A549 (cell line): ENCODE measurements around the gene RMC1. TPM values are rescaled to one million over a fixed set of nuclear protein-coding genes. Genes with fewer than 3 reads are reported as not detected.
A peak's percentile ranks its signal among the peaks of the same experiment; 100 is the strongest.

Source experiments
- ATAC-seq, 2 experiments: fragments of 200-7000 bp in 1 of 2; fragments of >200 bp in 1 of 2; cut with Nextera tagmentation in 1 of 2; cut with Tn5 transposase in 1 of 2; 3 replicates each; pipeline versions ENCODE4 v1.8.0 to v1.9.1; 2018 to 2020; ENCODE audit warnings: mild to moderate bottlenecking in 1 of 2, moderate library complexity in 1 of 2
- CTCF ChIA-PET: fragments of 300-600 bp; sonication (Branson Sonifier 250); formaldehyde crosslinking; extraction: SDS; loops from one replicate; lab custom pipeline; 2021; ENCODE audit warnings: antibody characterized with exemption, inconsistent platforms; lab: Yijun Ruan, JAX
- POLR2A ChIA-PET: fragments of 350-600 bp; formaldehyde crosslinking; extraction: SDS; loops from one replicate; lab custom pipeline; 2021; ENCODE audit warnings: antibody characterized with exemption, inconsistent platforms; lab: Yijun Ruan, JAX
- DNase-seq, 2 experiments: peaks; one replicate each; pipeline versions ENCODE4 v3.0.0 to v3.0.0-alpha.2; 2011 to 2016; ENCODE audit warnings: low read depth in 1 of 2, low spot score in 1 of 2
- FAIRE-seq: peaks from 2 replicates; lab custom pipeline; 2011; peaks lifted over from hg19 to GRCh38; lab: Jason Lieb, UNC
- H3K27ac ChIP-seq, 2 experiments: fragments of >200 bp; sonication (Bioruptor Twin); formaldehyde crosslinking; 3 replicates each; pipeline ENCODE4 v1.5.1; 2016 to 2017
- H3K4me1 ChIP-seq: fragments of >200 bp; sonication (Bioruptor Twin); formaldehyde crosslinking; 3 replicates; pipeline ENCODE4 v1.6.1; 2016
- H3K4me2 ChIP-seq: fragments of >200 bp; sonication (Bioruptor Twin); formaldehyde crosslinking; 3 replicates; pipeline ENCODE4 v1.6.1; 2016
- H3K4me3 ChIP-seq: fragments of >200 bp; sonication (Bioruptor Twin); formaldehyde crosslinking; 3 replicates; pipeline ENCODE4 v1.5.1; 2016
- H3K9me3 ChIP-seq: fragments of >200 bp; sonication (Bioruptor Twin); formaldehyde crosslinking; 3 replicates; pipeline ENCODE4 v1.6.1; 2016
- BHLHE40 ChIP-seq: IDR thresholded peaks from 2 replicates; pipeline ENCODE4 v1.6.1; 2012; ENCODE audit warnings: low read depth, low read length, inconsistent platforms
- CBX8 ChIP-seq: fragments of 200-600 bp; sonication (generic); IDR thresholded peaks from 2 replicates; pipeline ENCODE4 v1.6.1; 2016
- CEBPB ChIP-seq, 2 experiments: fragments of >200 bp in 1 of 2; sonication (Bioruptor Twin) in 1 of 2; formaldehyde crosslinking in 1 of 2; IDR thresholded peaks; 2 replicates each; pipeline ENCODE4 v1.6.1; 2012 to 2016
- CHD4 ChIP-seq: fragments of 200-600 bp; sonication (generic); IDR thresholded peaks from 2 replicates; pipeline ENCODE4 v1.6.1; 2016; ENCODE audit warnings: antibody characterized with exemption, mild to moderate bottlenecking, borderline replicate concordance
- EHF ChIP-seq: fragments of 250-450 bp; sonication (Bioruptor Pico); IDR thresholded peaks from 2 replicates; pipeline ENCODE4 v1.5.0; 2020; ENCODE audit warnings: mild to moderate bottlenecking
- EHMT2 ChIP-seq: fragments of 200-600 bp; sonication (generic); IDR thresholded peaks from 2 replicates; pipeline ENCODE4 v1.6.1; 2016; ENCODE audit warnings: antibody characterized with exemption, low read depth, mild to moderate bottlenecking, moderate library complexity
- EP300 ChIP-seq, 2 experiments: fragments of >200 bp; sonication (Bioruptor Twin); formaldehyde crosslinking; IDR thresholded peaks; 2 replicates in 1 of 2; 3 replicates in 1 of 2; pipeline ENCODE4 v1.6.1; 2016 to 2017
- HDAC2 ChIP-seq: fragments of 200-600 bp; sonication (generic); IDR thresholded peaks from 2 replicates; pipeline ENCODE4 v1.6.1; 2016
- HOXA7 ChIP-seq: fragments of 250-450 bp; sonication (Bioruptor Pico); IDR thresholded peaks from 2 replicates; pipeline ENCODE4 v1.5.0; 2020; ENCODE audit warnings: mild to moderate bottlenecking, moderate library complexity
- HOXB13 ChIP-seq: fragments of 250-450 bp; sonication (Bioruptor Pico); IDR thresholded peaks from 2 replicates; pipeline ENCODE4 v1.5.0; 2020; ENCODE audit warnings: low read depth, mild to moderate bottlenecking, moderate library complexity
- JUN ChIP-seq, 2 experiments: fragments of >200 bp; sonication (Bioruptor Twin); formaldehyde crosslinking; IDR thresholded peaks; 2 replicates in 1 of 2; 3 replicates in 1 of 2; pipeline ENCODE4 v1.6.1; 2016 to 2017
- KDM1A ChIP-seq: fragments of 200-600 bp; sonication (generic); IDR thresholded peaks from 2 replicates; pipeline ENCODE4 v1.6.1; 2016; ENCODE audit warnings: low read depth, mild to moderate bottlenecking
- MYC ChIP-seq: IDR thresholded peaks from 2 replicates; pipeline ENCODE4 v1.6.1; 2012; ENCODE audit warnings: mild to moderate bottlenecking, inconsistent platforms, low read length, improper control_type of control experiment, borderline replicate concordance
- PHF8 ChIP-seq: fragments of 200-600 bp; sonication (generic); IDR thresholded peaks from 2 replicates; pipeline ENCODE4 v1.6.1; 2016; ENCODE audit warnings: low read depth, mild to moderate bottlenecking, antibody characterized with exemption, moderate library complexity, borderline replicate concordance
- RCOR1 ChIP-seq: fragments of 150-350 bp; IDR thresholded peaks from 2 replicates; pipeline ENCODE4 v1.6.1; 2014; ENCODE audit warnings: antibody characterized with exemption, low read length, low read depth
- RNF2 ChIP-seq: fragments of 200-600 bp; sonication (generic); IDR thresholded peaks from 2 replicates; pipeline ENCODE4 v1.6.1; 2016; ENCODE audit warnings: low read depth, mild to moderate bottlenecking, antibody characterized with exemption, moderate library complexity, borderline replicate concordance
- TFCP2L1 ChIP-seq: fragments of 250-450 bp; sonication (Bioruptor Pico); IDR thresholded peaks from 2 replicates; pipeline ENCODE4 v1.5.0; 2021; ENCODE audit warnings: mild to moderate bottlenecking
- ZC3H11A ChIP-seq: fragments of 450-650 bp; IDR thresholded peaks from 2 replicates; pipeline ENCODE4 v1.6.1; 2014; ENCODE audit warnings: antibody characterized with exemption, mild to moderate bottlenecking
- WGBS: methylation state at CpG from one replicate; pipeline ENCODE4 v1.1.6; 2017; ENCODE audit errors: missing lambda C conversion rate; 5-methylcytosine and 5-hydroxymethylcytosine counted together
- polyA plus RNA-seq, 4 experiments: library from polyadenylated mRNA; depleted of rRNA in 3 of 4; stranded (reverse); fragments of >200 nt; fragmentation: RNase III in 1 of 4; extraction: RNeasy Plus Mini Kit Qiagen cat#74134 plus additional on column Dnase treatment in 1 of 4; gene quantifications; 2 replicates in 3 of 4; 3 replicates in 1 of 4; pipeline ENCODE4 v1.2.3, GENCODE V29; 2011 to 2017
- TF ChIP-seq, protein P1 (sequence below): fragments of >200 bp; sonication (Bioruptor Twin); formaldehyde crosslinking; IDR thresholded peaks from 3 replicates; pipeline ENCODE4 v1.5.1; 2016
- TF ChIP-seq, protein P2 (sequence below): fragments of 200-600 bp; sonication (generic); IDR thresholded peaks from 2 replicates; pipeline ENCODE4 v1.6.1; 2016; ENCODE audit warnings: antibody characterized with exemption, mild to moderate bottlenecking, moderate library complexity
- TF ChIP-seq, protein P3 (sequence below): IDR thresholded peaks from 2 replicates; pipeline ENCODE4 v1.6.1; 2012
- TF ChIP-seq, protein P4 (sequence below): fragments of 250-450 bp; sonication (Bioruptor Pico); IDR thresholded peaks from 2 replicates; pipeline ENCODE4 v1.5.0; 2020; ENCODE audit warnings: low read depth, mild to moderate bottlenecking, moderate library complexity
- TF ChIP-seq, protein P5 (sequence below): fragments of 250-450 bp; sonication (Bioruptor Pico); IDR thresholded peaks from 2 replicates; pipeline ENCODE4 v1.5.0; 2021; ENCODE audit warnings: mild to moderate bottlenecking, moderate library complexity, borderline replicate concordance

RMC1 gene
- polyA plus RNA-seq, 2 of the 4 experiments (the other 2 are of a cell fraction): 15.7 to 17.5 TPM

DNA sequence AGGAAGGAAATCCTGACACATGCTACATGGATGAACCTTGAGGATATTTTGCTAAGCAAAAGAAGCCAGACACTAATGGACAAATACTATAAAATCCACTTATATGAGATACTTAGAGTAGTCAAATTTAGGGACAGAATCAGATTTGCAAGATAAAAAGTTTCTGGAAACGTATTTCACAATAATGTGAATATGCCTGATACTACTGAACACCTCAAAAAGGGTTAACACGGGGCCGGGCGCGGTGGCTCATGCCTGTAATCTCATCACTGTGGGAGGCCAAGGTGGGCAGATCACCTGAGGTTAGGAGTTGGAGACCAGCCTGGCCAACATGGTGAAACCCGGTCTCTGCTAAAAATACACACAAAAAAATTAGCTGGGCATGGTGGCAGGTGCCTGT, 1.7 kb upstream of the RMC1 start:
- DNase-seq (no peak), ATAC-seq (no peak)
- Histone ChIP-seq H3K9me3 (no peaks in the 10 kb centered on the region), H3K4me3 (no peak overlapping the region)
- WGBS: 90% methylated on average over 6 of the region's 6 CpGs
- TF ChIP-seq CHD4: no peak
- no peak for TF ChIP-seq BHLHE40
- TF ChIP-seq CBX8: no peak
- no peak for TF ChIP-seq MYC
- no peak for TF ChIP-seq ZC3H11A
- TF ChIP-seq EHMT2: no peak
- TF ChIP-seq RNF2: no peak
- TF ChIP-seq, protein P1, sequence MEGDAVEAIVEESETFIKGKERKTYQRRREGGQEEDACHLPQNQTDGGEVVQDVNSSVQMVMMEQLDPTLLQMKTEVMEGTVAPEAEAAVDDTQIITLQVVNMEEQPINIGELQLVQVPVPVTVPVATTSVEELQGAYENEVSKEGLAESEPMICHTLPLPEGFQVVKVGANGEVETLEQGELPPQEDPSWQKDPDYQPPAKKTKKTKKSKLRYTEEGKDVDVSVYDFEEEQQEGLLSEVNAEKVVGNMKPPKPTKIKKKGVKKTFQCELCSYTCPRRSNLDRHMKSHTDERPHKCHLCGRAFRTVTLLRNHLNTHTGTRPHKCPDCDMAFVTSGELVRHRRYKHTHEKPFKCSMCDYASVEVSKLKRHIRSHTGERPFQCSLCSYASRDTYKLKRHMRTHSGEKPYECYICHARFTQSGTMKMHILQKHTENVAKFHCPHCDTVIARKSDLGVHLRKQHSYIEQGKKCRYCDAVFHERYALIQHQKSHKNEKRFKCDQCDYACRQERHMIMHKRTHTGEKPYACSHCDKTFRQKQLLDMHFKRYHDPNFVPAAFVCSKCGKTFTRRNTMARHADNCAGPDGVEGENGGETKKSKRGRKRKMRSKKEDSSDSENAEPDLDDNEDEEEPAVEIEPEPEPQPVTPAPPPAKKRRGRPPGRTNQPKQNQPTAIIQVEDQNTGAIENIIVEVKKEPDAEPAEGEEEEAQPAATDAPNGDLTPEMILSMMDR: no peak
- TF ChIP-seq, all 56 proteins: peak for 0
- no peak overlapping the region for H3K4me2 ChIP-seq
- H3K4me1 ChIP-seq: peaks cover 10% of the 10 kb centered on the region
- H3K27ac ChIP-seq: no peak overlapping the region
- ChIA-PET CTCF (interaction anchor here (0.6 to 3.6 kb wide), 5 partner anchors 14 to 573 kb away, joined by 3 to 12 read pairs (median 3); no protein-coding TSS in a partner anchor), POLR2A (no interaction called here)
- no peak for FAIRE-seq

DNA sequence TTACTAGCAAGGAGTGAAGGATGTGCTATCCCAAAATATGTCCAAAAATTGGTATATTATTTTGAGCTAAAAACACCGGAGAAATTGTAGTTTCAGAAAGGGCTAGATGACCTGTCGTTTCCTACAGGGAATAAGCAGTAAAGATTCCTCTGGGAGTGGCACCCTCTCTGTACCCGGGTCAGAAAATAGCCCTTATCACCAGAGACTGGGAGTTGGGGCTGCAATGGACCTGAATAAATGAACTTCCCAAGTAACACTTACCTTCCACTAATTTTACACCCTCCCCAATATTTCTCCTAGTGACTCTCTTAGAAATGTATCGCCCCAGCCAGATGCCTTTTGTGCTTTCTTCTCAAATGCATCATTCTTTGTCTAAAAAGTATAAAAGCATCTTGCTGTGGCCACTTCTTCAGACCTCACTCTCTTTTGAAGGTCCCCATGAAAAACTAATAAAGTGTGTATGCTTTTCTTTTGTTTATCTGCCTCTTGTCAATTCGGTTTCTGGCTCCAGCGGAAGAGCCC, 734 bp upstream of the RMC1 start:
- FAIRE-seq: no peak
- ChIA-PET CTCF (interaction anchor here (1.0 to 3.6 kb wide), 3 partner anchors 40 to 310 kb away, joined by 3 to 12 read pairs (median 5); no protein-coding TSS in a partner anchor), POLR2A (no interaction called here)
- TF ChIP-seq, protein P1: peak; percentile 16; the same call in 1 of the 3 replicates
- TF ChIP-seq HDAC2: no peak
- WGBS: 27% methylated on average over 6 of the region's 6 CpGs
- H3K4me2 ChIP-seq: peak overlapping the region; percentile 89
- H3K27ac ChIP-seq: peak overlapping the region; percentile 83 to 90
- DNase-seq: no peak
- H3K4me3 ChIP-seq: peak overlapping the region; percentile 71
- peaks cover 10% of the 10 kb centered on the region for H3K4me1 ChIP-seq
- no peak for ATAC-seq
- H3K9me3 ChIP-seq: no peaks in the 10 kb centered on the region

DNA sequence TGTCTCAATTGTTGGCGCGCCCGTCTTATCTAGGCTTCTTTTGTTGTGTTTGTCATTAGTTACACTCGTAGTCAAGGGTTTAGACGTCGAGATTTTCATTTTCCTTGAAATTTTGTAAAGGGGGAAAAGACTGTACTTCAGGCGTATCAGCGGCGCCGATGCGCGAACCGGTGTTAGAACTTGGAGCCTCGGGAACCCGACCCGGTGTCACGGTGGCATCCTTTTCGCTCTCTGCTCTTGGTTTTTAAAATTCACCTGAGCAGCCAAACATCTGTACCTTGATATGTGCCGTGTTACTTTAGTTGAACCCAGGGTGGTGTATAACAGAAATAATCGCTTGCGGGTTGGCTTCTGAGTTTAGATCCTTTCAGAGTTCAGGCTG, 643 bp downstream of the RMC1 start:
- FAIRE-seq (no peak), DNase-seq (no peak), ATAC-seq (no peak)
- POLR2A ChIA-PET: no interaction called here
- Histone ChIP-seq H3K9me3 (no peaks in the 10 kb centered on the region), H3K4me3 (peak overlapping the region; percentile 71), H3K27ac (peak overlapping the region; percentile 60 to 90), H3K4me2 (peak overlapping the region; percentile 95), H3K4me1 (peaks cover 10% of the 10 kb centered on the region)
- CTCF ChIA-PET: interaction anchor here (3.1 kb wide), 1 partner anchor 12 kb away, joined by 18 read pairs; no protein-coding TSS in a partner anchor
- WGBS: 5% methylated on average over 21 of the region's 21 CpGs
- no peak for TF ChIP-seq JUN (IDR thresholded peaks at IDR 0.05)
- TF ChIP-seq EP300 (IDR thresholded peaks at IDR 0.05): no peak
- no peak for TF ChIP-seq RCOR1
- no peak for TF ChIP-seq PHF8
- TF ChIP-seq MYC: no peak
- no peak for TF ChIP-seq CEBPB (IDR thresholded peaks at IDR 0.05)
- TF ChIP-seq EHF (CRISPR knock-in tag): no peak
- TF ChIP-seq, protein P2, sequence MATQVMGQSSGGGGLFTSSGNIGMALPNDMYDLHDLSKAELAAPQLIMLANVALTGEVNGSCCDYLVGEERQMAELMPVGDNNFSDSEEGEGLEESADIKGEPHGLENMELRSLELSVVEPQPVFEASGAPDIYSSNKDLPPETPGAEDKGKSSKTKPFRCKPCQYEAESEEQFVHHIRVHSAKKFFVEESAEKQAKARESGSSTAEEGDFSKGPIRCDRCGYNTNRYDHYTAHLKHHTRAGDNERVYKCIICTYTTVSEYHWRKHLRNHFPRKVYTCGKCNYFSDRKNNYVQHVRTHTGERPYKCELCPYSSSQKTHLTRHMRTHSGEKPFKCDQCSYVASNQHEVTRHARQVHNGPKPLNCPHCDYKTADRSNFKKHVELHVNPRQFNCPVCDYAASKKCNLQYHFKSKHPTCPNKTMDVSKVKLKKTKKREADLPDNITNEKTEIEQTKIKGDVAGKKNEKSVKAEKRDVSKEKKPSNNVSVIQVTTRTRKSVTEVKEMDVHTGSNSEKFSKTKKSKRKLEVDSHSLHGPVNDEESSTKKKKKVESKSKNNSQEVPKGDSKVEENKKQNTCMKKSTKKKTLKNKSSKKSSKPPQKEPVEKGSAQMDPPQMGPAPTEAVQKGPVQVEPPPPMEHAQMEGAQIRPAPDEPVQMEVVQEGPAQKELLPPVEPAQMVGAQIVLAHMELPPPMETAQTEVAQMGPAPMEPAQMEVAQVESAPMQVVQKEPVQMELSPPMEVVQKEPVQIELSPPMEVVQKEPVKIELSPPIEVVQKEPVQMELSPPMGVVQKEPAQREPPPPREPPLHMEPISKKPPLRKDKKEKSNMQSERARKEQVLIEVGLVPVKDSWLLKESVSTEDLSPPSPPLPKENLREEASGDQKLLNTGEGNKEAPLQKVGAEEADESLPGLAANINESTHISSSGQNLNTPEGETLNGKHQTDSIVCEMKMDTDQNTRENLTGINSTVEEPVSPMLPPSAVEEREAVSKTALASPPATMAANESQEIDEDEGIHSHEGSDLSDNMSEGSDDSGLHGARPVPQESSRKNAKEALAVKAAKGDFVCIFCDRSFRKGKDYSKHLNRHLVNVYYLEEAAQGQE: no peak
- no peak for TF ChIP-seq KDM1A
- TF ChIP-seq, protein P3, sequence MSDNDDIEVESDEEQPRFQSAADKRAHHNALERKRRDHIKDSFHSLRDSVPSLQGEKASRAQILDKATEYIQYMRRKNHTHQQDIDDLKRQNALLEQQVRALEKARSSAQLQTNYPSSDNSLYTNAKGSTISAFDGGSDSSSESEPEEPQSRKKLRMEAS: no peak
- TF ChIP-seq, protein P4, sequence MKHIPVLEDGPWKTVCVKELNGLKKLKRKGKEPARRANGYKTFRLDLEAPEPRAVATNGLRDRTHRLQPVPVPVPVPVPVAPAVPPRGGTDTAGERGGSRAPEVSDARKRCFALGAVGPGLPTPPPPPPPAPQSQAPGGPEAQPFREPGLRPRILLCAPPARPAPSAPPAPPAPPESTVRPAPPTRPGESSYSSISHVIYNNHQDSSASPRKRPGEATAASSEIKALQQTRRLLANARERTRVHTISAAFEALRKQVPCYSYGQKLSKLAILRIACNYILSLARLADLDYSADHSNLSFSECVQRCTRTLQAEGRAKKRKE (CRISPR knock-in tag): no peak
- no peak for TF ChIP-seq TFCP2L1 (CRISPR knock-in tag)
- no peak for TF ChIP-seq HOXB13
- TF ChIP-seq, protein P5, sequence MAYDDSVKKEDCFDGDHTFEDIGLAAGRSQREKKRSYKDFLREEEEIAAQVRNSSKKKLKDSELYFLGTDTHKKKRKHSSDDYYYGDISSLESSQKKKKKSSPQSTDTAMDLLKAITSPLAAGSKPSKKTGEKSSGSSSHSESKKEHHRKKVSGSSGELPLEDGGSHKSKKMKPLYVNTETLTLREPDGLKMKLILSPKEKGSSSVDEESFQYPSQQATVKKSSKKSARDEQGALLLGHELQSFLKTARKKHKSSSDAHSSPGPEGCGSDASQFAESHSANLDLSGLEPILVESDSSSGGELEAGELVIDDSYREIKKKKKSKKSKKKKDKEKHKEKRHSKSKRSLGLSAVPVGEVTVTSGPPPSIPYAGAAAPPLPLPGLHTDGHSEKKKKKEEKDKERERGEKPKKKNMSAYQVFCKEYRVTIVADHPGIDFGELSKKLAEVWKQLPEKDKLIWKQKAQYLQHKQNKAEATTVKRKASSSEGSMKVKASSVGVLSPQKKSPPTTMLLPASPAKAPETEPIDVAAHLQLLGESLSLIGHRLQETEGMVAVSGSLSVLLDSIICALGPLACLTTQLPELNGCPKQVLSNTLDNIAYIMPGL (CRISPR knock-in tag): no peak
- no peak for TF ChIP-seq HOXA7 (CRISPR knock-in tag)
